H1 (cell line): Measurements from ENCODE around the gene RPLP2. TPM values are rescaled to one million over a fixed set of nuclear protein-coding genes. Genes with fewer than 3 reads are reported as not detected.

Experiments used
- BCL11A ChIP-seq, 2 experiments: IDR thresholded peaks; one replicate each; pipeline ENCODE4 v1.6.1; 2011; ENCODE audit warnings: low read depth in 2 of 2, low read length in 2 of 2, mild to moderate bottlenecking in 2 of 2
- CBX8 ChIP-seq: fragments of 300-800, 300-1000 bp; sonication (generic); IDR thresholded peaks from 2 replicates; pipeline ENCODE4 v1.7.1; 2016; ENCODE audit warnings: low read depth, low read length, borderline replicate concordance
- CTBP2 ChIP-seq: IDR thresholded peaks from 2 replicates; pipeline ENCODE4 v1.7.0; 2011; ENCODE audit warnings: borderline replicate concordance, mild to moderate bottlenecking, moderate library complexity, mixed read lengths, low read length; ENCODE audit not compliant: insufficient read depth, insufficient read length
- JUND ChIP-seq: IDR thresholded peaks from 2 replicates; pipeline ENCODE4 v1.6.1; 2011; ENCODE audit warnings: mild to moderate bottlenecking, improper control_type of control experiment, low read length
- POU5F1 ChIP-seq: IDR thresholded peaks from 2 replicates; pipeline ENCODE4 v1.6.1; 2011; ENCODE audit warnings: low read depth, mild to moderate bottlenecking, low read length, moderate library complexity
- SP4 ChIP-seq: IDR thresholded peaks from 2 replicates; pipeline ENCODE4 v1.6.1; 2012; ENCODE audit warnings: low read length, inconsistent platforms
- USF2 ChIP-seq: IDR thresholded peaks from 2 replicates; pipeline ENCODE4 v1.6.1; 2011; ENCODE audit warnings: low read length, improper control_type of control experiment
- polyA plus RNA-seq, 7 experiments: library from polyadenylated mRNA; depleted of rRNA in 3 of 7; stranded (reverse) in 5 of 7; unstranded in 2 of 7; fragments of >200 nt in 5 of 7; fragments of 200-250 nt in 2 of 7; gene quantifications; 1 replicate in 5 of 7; 2 replicates in 1 of 7; 4 replicates in 1 of 7; pipeline versions ENCODE4 v1.2.1 to v1.2.3, GENCODE V29; 2011 to 2013; ENCODE audit warnings: missing spikeins in 2 of 7, mixed read lengths in 2 of 7
- total RNA-seq: library from RNA; stranded (reverse); fragmentation: NEBNext Ultra II Directional; extraction: Animal tissue kit (Norgen Biotek cat#: 25700); gene quantifications from 2 replicates; pipeline ENCODE4 v1.2.1, GENCODE V29; 2021

RPLP2 gene
- total and polyA plus RNA-seq, 2 of the 8 experiments (the other 6 are each of a cell fraction or from before 2014, with no cell fraction given): 1,789 to 2,106 TPM

- TF ChIP-seq BCL11A (IDR thresholded peaks at IDR 0.05; ENCODE audit: low read depth in 2 of 2, low read length in 2 of 2) (no peak), POU5F1 (no peak), CTBP2 (no peak), JUND (no peak), USF2 (no peak), SP4 (no peak), CBX8 (no peak)
- TF ChIP-seq, all 59 proteins: peak for 0
Measured at GRCh38 chr11:773425-773824, 36.3 kb upstream of the RPLP2 start (continued).
